WTC11 (cell line): ENCODE data around the gene CADM2. TPM values are rescaled to one million over a fixed set of nuclear protein-coding genes. Genes with fewer than 3 reads are reported as not detected.

Experiments used
- ATAC-seq: fragments of 200-7000 bp; cut with Tn5 transposase; 2 replicates; pipeline ENCODE4 v1.10.0; 2021; ENCODE audit warnings: mild to moderate bottlenecking, moderate library complexity
- CTCF ChIA-PET: fragments of 300-600 bp; sonication (Branson Sonifier 250); formaldehyde crosslinking; loops from one replicate; lab custom pipeline; 2021; ENCODE audit warnings: antibody characterized with exemption; lab: Charles Lee
- POLR2A ChIA-PET: fragments of 350-600 bp; sonication (Branson Sonifier 250); formaldehyde crosslinking; loops from one replicate; lab custom pipeline; 2021; ENCODE audit warnings: antibody characterized with exemption; lab: Charles Lee
- DNase-seq: peaks from one replicate; pipeline ENCODE4 v3.0.0; 2021; ENCODE audit warnings: low spot score
- H3K27ac Mint-ChIP-seq: 2 replicates; pipeline ENCODE4 v1.8.0; 2021; ENCODE audit warnings: mixed read lengths
- H3K27me3 Mint-ChIP-seq: 2 replicates; pipeline ENCODE4 v1.8.0; 2021; ENCODE audit warnings: low read depth, mild to moderate bottlenecking, moderate library complexity, mixed read lengths
- H3K36me3 Mint-ChIP-seq: 2 replicates; pipeline ENCODE4 v1.8.0; 2021; ENCODE audit warnings: mixed read lengths
- H3K4me1 Mint-ChIP-seq: 2 replicates; pipeline ENCODE4 v1.8.0; 2022; ENCODE audit warnings: mixed read lengths
- H3K4me3 Mint-ChIP-seq: 2 replicates; pipeline ENCODE4 v1.8.0; 2021; ENCODE audit warnings: mild to moderate bottlenecking, moderate library complexity, mixed read lengths
- H3K9me3 Mint-ChIP-seq: 2 replicates; pipeline ENCODE4 v1.8.0; 2021; ENCODE audit warnings: mixed read lengths
- ARID4B ChIP-seq: sonication (generic); formaldehyde crosslinking; IDR thresholded peaks from 2 replicates; pipeline ENCODE4 v1.8.0; 2023; ENCODE audit warnings: missing genetic modification reagents, mild to moderate bottlenecking, borderline replicate concordance
- CREB1 ChIP-seq: sonication (generic); formaldehyde crosslinking; IDR thresholded peaks from 2 replicates; pipeline ENCODE4 v1.8.0; 2023; ENCODE audit warnings: mild to moderate bottlenecking, missing genetic modification reagents
- CTCF ChIP-seq: fragments of 200-600 bp; IDR thresholded peaks from 2 replicates; pipeline ENCODE4 v1.8.0; 2022; ENCODE audit warnings: antibody characterized with exemption
- E2F4 ChIP-seq: sonication (generic); formaldehyde crosslinking; IDR thresholded peaks from 2 replicates; pipeline ENCODE4 v1.8.1; 2022; ENCODE audit warnings: low read depth, mild to moderate bottlenecking, moderate library complexity, missing genetic modification reagents, borderline replicate concordance
- E2F5 ChIP-seq: sonication (generic); formaldehyde crosslinking; IDR thresholded peaks from 2 replicates; pipeline ENCODE4 v1.8.1; 2022; ENCODE audit warnings: mild to moderate bottlenecking, moderate library complexity, missing genetic modification reagents
- FOXP1 ChIP-seq: sonication (generic); formaldehyde crosslinking; IDR thresholded peaks from 2 replicates; pipeline ENCODE4 v1.8.0; 2022; ENCODE audit warnings: missing genetic modification reagents, mild to moderate bottlenecking, moderate library complexity, borderline replicate concordance
- KAT7 ChIP-seq: sonication (generic); formaldehyde crosslinking; IDR thresholded peaks from 2 replicates; pipeline ENCODE4 v1.8.1; 2023; ENCODE audit warnings: missing genetic modification reagents, mild to moderate bottlenecking, borderline replicate concordance
- NFE2L1 ChIP-seq: sonication (generic); formaldehyde crosslinking; IDR thresholded peaks from 2 replicates; pipeline ENCODE4 v1.8.1; 2023; ENCODE audit warnings: missing genetic modification reagents
- NR2C2 ChIP-seq: sonication (generic); formaldehyde crosslinking; IDR thresholded peaks from 2 replicates; pipeline ENCODE4 v1.8.0; 2022; ENCODE audit warnings: mild to moderate bottlenecking, missing genetic modification reagents
- PRDM15 ChIP-seq: sonication (generic); formaldehyde crosslinking; IDR thresholded peaks from 2 replicates; pipeline ENCODE4 v1.8.0; 2022; ENCODE audit warnings: missing genetic modification reagents
- RORB ChIP-seq: fragments of 250-450 bp; sonication (Bioruptor Pico); IDR thresholded peaks from 2 replicates; pipeline ENCODE4 v1.9.0; 2021; ENCODE audit warnings: mild to moderate bottlenecking
- SP1 ChIP-seq: sonication (generic); formaldehyde crosslinking; conservative IDR thresholded peaks from 2 replicates; pipeline ENCODE4 v1.8.1; 2022; ENCODE audit warnings: missing genetic modification reagents
- USF2 ChIP-seq: sonication (generic); formaldehyde crosslinking; IDR thresholded peaks from 2 replicates; pipeline ENCODE4 v1.8.1; 2023; ENCODE audit warnings: mild to moderate bottlenecking, missing genetic modification reagents, moderate library complexity
- ZBTB21 ChIP-seq: sonication (generic); formaldehyde crosslinking; IDR thresholded peaks from 2 replicates; pipeline ENCODE4 v1.8.1; 2023; ENCODE audit warnings: mild to moderate bottlenecking, missing genetic modification reagents, borderline replicate concordance
- ZNF121 ChIP-seq: sonication (generic); formaldehyde crosslinking; IDR thresholded peaks from 2 replicates; pipeline ENCODE4 v1.8.0; 2023; ENCODE audit warnings: missing genetic modification reagents
- ZNF396 ChIP-seq: fragments of 250-450 bp; sonication (Bioruptor Pico); IDR thresholded peaks from 2 replicates; pipeline ENCODE4 v1.8.0; 2021; ENCODE audit warnings: mild to moderate bottlenecking, moderate library complexity, borderline replicate concordance
- ZSCAN18 ChIP-seq: fragments of 250-450 bp; sonication (Bioruptor Pico); IDR thresholded peaks from 2 replicates; pipeline ENCODE4 v2.1.2; 2022; ENCODE audit warnings: mild to moderate bottlenecking, moderate library complexity
- total RNA-seq: library from RNA; stranded (reverse); gene quantifications from 3 replicates; pipeline ENCODE4 v1.2.3, GENCODE V29; 2021

Gene CADM2
- total RNA-seq, 1 experiment from 2014 or later: 18.8 TPM

- Mint-ChIP-seq H3K4me1 (peaks cover 5% of the 10 kb centered on the region), H3K27ac (0 out of 2 replicates have a peak overlapping the region, but pooled peaks have one; percentile 46), H3K4me3 (no peak overlapping the region), H3K36me3 (no peaks in the 10 kb centered on the region), H3K27me3 (no peaks in the 10 kb centered on the region), H3K9me3 (peaks cover 1% of the 10 kb centered on the region)
- ChIA-PET CTCF (no interaction called here), POLR2A (no interaction called here)
- ATAC-seq (no peak), DNase-seq (no peak)
- TF ChIP-seq NFE2L1 (CRISPR knock-in tag) (no peak), CTCF (no peak), ZNF121 (CRISPR knock-in tag) (no peak), KAT7 (CRISPR knock-in tag) (no peak), NR2C2 (no peak), ARID4B (CRISPR knock-in tag) (no peak), ZNF396 (no peak)
These were observed 906.1 kb downstream of the CADM2 start for GRCh38 chr3:85864896-85865295.

- no peak for ATAC-seq
- Mint-ChIP-seq H3K27ac (no peak overlapping the region), H3K4me3 (no peak overlapping the region), H3K36me3 (no peaks in the 10 kb centered on the region), H3K27me3 (no peaks in the 10 kb centered on the region), H3K9me3 (peaks cover 12% of the 10 kb centered on the region), H3K4me1 (peaks cover 5% of the 10 kb centered on the region)
- ChIA-PET CTCF (no interaction called here), POLR2A (no interaction called here)
- TF ChIP-seq E2F5 (no peak), PRDM15 (CRISPR knock-in tag) (no peak), FOXP1 (no peak), E2F4 (CRISPR knock-in tag) (no peak), ZBTB21 (no peak), USF2 (no peak), RORB (CRISPR knock-in tag) (no peak), ZSCAN18 (no peak), SP1 (CRISPR knock-in tag) (no peak), CREB1 (CRISPR knock-in tag) (no peak)
- DNase-seq: no peak
These were observed 908.3 kb downstream of the CADM2 start for GRCh38 chr3:85867072-85867471.
